Stimulated activated CD8-positive, alpha-beta memory T cell treated with anti-CD3 and anti-CD28 coated beads, Interleukin-7, amount 100 ng/mL, for 4 hours (primary cell): ENCODE data around the gene RAP1GAP2.
"Not testable (repeated sequence)": the region's sequence is repeated elsewhere in the genome, so short reads cannot be mapped to it uniquely, and the experiment has no call there.

Experiments used
- DNase-seq, 2 donors: peaks; one replicate each; pipeline ENCODE4 v3.0.0-alpha.2; 2020; ENCODE audit warnings: low read depth in 2 of 2

Gene RAP1GAP2

GRCh38 chr17:2995886-2996809 is 199.9 kb downstream of the RAP1GAP2 start:
- DNase-seq: no peak

- DNase-seq: no peak
These were observed 200.8 kb downstream of the RAP1GAP2 start for GRCh38 chr17:2996810-2997670.

- not testable (repeated sequence) for DNase-seq
These were observed 202.2 kb downstream of the RAP1GAP2 start for GRCh38 chr17:2998469-2998901.

GRCh38 chr17:3002538-3003295 is 206.5 kb downstream of the RAP1GAP2 start:
- DNase-seq: no peak

GRCh38 chr17:3003296-3004149 is 207.3 kb downstream of the RAP1GAP2 start:
- DNase-seq: no peak

GRCh38 chr17:3004150-3004801 is 208.0 kb downstream of the RAP1GAP2 start:
- DNase-seq: peak; percentile 24 to 47

- DNase-seq: no peak
These were observed 208.7 kb downstream of the RAP1GAP2 start for GRCh38 chr17:3004925-3005324.

GRCh38 chr17:3005696-3006095 is 209.5 kb downstream of the RAP1GAP2 start:
- no peak for DNase-seq

GRCh38 chr17:3006801-3007200 is 210.6 kb downstream of the RAP1GAP2 start:
- no peak for DNase-seq

- DNase-seq: no peak
These were observed 211.4 kb downstream of the RAP1GAP2 start for GRCh38 chr17:3007651-3008121.

- no peak for DNase-seq
These were observed 212.4 kb downstream of the RAP1GAP2 start for GRCh38 chr17:3008336-3009288.

GRCh38 chr17:3009411-3009920 is 213.2 kb downstream of the RAP1GAP2 start:
- DNase-seq: no peak

GRCh38 chr17:3011891-3012290 is 215.7 kb downstream of the RAP1GAP2 start:
- no peak for DNase-seq

GRCh38 chr17:3012926-3013581 is 216.8 kb downstream of the RAP1GAP2 start:
- DNase-seq: peak; percentile 32 to 37

- no peak for DNase-seq
These were observed 219.7 kb downstream of the RAP1GAP2 start for GRCh38 chr17:3015890-3016289.

GRCh38 chr17:3017936-3018335 is 221.7 kb downstream of the RAP1GAP2 start:
- no peak for DNase-seq

- no peak for DNase-seq
These were observed 223.5 kb downstream of the RAP1GAP2 start for GRCh38 chr17:3019761-3020160.

- DNase-seq: no peak
These were observed 224.1 kb downstream of the RAP1GAP2 start for GRCh38 chr17:3020381-3020780.
